HL-60 (cell line): Measurements from ENCODE around the gene VSTM2B.

Experiments
- DNase-seq, 2 experiments: peaks; one replicate each; pipeline ENCODE4 v3.0.0-alpha.2; 2010 to 2020; ENCODE audit warnings: low read depth in 1 of 2, low spot score in 1 of 2
- H3K27ac ChIP-seq: fragments of 250-450 bp; sonication (Bioruptor Pico); replicated peaks from 2 replicates; pipeline ENCODE4 v1.5.1; 2020; ENCODE audit warnings: mild to moderate bottlenecking, moderate library complexity
- H3K27me3 ChIP-seq: fragments of 250-450 bp; sonication (Bioruptor Pico); 2 replicates; pipeline ENCODE4 v1.5.1; 2021; ENCODE audit warnings: mild to moderate bottlenecking, moderate library complexity; ENCODE audit not compliant: insufficient read depth, poor library complexity, severe bottlenecking
- H3K4me3 ChIP-seq: replicated peaks from 2 replicates; pipeline ENCODE4 v1.5.1; 2011; ENCODE audit warnings: mild to moderate bottlenecking, control low read depth, low read length; ENCODE audit not compliant: insufficient read depth
- CTCF ChIP-seq: IDR thresholded peaks from one replicate; pipeline ENCODE4 v1.5.1; 2011; ENCODE audit warnings: low read length, control low read depth, inconsistent platforms; ENCODE audit not compliant: insufficient read depth
- GABPA ChIP-seq: IDR thresholded peaks from 2 replicates; pipeline ENCODE4 v1.6.1; 2012; ENCODE audit warnings: low read depth
- POLR2AphosphoS5 ChIP-seq: IDR thresholded peaks from 2 replicates; pipeline ENCODE4 v1.6.1; 2012; ENCODE audit warnings: low read depth
- SPI1 ChIP-seq: IDR thresholded peaks from 2 replicates; pipeline ENCODE4 v1.6.1; 2012; ENCODE audit warnings: low read depth, mild to moderate bottlenecking, borderline replicate concordance
- TF ChIP-seq, protein P1 (sequence below): IDR thresholded peaks from 2 replicates; pipeline ENCODE4 v1.6.1; 2012; ENCODE audit warnings: low read depth; ENCODE audit not compliant: insufficient replicate concordance

Gene VSTM2B

GRCh38 chr19:29605653-29606419, 80.0 kb downstream of the VSTM2B start, which contains the start of gene POP4:
POP4 (plus strand) TSS chr19:29606283; CDS start chr19:29606319, 36 bp downstream.
- H3K27me3 ChIP-seq = no peaks in the 10 kb centered on the region
- peak within 1 kb of the TSS; percentile 99 for H3K4me3 ChIP-seq
- H3K27ac ChIP-seq = peak within 1 kb of the TSS; percentile 95
- peak; percentile 92 to 96 for DNase-seq
- TF ChIP-seq, protein P1, sequence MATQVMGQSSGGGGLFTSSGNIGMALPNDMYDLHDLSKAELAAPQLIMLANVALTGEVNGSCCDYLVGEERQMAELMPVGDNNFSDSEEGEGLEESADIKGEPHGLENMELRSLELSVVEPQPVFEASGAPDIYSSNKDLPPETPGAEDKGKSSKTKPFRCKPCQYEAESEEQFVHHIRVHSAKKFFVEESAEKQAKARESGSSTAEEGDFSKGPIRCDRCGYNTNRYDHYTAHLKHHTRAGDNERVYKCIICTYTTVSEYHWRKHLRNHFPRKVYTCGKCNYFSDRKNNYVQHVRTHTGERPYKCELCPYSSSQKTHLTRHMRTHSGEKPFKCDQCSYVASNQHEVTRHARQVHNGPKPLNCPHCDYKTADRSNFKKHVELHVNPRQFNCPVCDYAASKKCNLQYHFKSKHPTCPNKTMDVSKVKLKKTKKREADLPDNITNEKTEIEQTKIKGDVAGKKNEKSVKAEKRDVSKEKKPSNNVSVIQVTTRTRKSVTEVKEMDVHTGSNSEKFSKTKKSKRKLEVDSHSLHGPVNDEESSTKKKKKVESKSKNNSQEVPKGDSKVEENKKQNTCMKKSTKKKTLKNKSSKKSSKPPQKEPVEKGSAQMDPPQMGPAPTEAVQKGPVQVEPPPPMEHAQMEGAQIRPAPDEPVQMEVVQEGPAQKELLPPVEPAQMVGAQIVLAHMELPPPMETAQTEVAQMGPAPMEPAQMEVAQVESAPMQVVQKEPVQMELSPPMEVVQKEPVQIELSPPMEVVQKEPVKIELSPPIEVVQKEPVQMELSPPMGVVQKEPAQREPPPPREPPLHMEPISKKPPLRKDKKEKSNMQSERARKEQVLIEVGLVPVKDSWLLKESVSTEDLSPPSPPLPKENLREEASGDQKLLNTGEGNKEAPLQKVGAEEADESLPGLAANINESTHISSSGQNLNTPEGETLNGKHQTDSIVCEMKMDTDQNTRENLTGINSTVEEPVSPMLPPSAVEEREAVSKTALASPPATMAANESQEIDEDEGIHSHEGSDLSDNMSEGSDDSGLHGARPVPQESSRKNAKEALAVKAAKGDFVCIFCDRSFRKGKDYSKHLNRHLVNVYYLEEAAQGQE = peak; percentile 70
- TF ChIP-seq GABPA (peak; percentile 58), SPI1 (peak; percentile 58), CTCF (no peak), POLR2AphosphoS5 (peak; percentile 98)

DNA sequence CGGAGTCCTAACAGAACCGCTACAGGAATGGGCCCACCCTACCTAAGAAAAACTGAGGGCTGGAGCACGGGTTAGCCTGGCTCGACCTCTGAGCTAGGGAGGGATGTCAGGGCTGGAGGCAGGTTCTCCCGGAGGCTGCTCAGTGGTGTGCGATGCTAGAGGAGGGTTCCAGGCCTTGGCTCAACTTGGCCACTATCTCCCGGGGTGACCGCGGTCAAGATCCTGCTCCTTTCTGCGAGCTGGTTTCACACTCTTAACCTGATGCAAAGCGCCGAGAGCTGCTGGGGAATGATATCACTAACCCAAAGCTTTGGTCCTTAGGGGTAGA, 80.6 kb downstream of the VSTM2B start:
- H3K27me3 ChIP-seq = no peaks in the 10 kb centered on the region
- peak overlapping the region; percentile 99 for H3K4me3 ChIP-seq
- no peak for TF ChIP-seq POLR2AphosphoS5
- TF ChIP-seq SPI1 = no peak
- TF ChIP-seq, protein P1 = no peak
- no peak for TF ChIP-seq GABPA
- TF ChIP-seq CTCF = no peak
- peak overlapping the region; percentile 95 for H3K27ac ChIP-seq
- DNase-seq = peak in 1 of 2 experiments; percentile 11

- TF ChIP-seq GABPA (no peak), CTCF (no peak), SPI1 (no peak), POLR2AphosphoS5 (no peak)
- TF ChIP-seq, protein P1 = no peak
- no peak overlapping the region for H3K27ac ChIP-seq
- DNase-seq = no peak
- H3K4me3 ChIP-seq = no peak overlapping the region
- H3K27me3 ChIP-seq = no peaks in the 10 kb centered on the region
These were observed 83.8 kb downstream of the VSTM2B start for GRCh38 chr19:29609636-29610035.
